ENCODE results near the gene KRTAP3-2. TPM values are rescaled to one million over a fixed set of nuclear protein-coding genes. Genes with fewer than 3 reads are reported as not detected.

The KRTAP3-2 gene
- total RNA-seq, 1 experiment from 2014 or later: not detected

DNA sequence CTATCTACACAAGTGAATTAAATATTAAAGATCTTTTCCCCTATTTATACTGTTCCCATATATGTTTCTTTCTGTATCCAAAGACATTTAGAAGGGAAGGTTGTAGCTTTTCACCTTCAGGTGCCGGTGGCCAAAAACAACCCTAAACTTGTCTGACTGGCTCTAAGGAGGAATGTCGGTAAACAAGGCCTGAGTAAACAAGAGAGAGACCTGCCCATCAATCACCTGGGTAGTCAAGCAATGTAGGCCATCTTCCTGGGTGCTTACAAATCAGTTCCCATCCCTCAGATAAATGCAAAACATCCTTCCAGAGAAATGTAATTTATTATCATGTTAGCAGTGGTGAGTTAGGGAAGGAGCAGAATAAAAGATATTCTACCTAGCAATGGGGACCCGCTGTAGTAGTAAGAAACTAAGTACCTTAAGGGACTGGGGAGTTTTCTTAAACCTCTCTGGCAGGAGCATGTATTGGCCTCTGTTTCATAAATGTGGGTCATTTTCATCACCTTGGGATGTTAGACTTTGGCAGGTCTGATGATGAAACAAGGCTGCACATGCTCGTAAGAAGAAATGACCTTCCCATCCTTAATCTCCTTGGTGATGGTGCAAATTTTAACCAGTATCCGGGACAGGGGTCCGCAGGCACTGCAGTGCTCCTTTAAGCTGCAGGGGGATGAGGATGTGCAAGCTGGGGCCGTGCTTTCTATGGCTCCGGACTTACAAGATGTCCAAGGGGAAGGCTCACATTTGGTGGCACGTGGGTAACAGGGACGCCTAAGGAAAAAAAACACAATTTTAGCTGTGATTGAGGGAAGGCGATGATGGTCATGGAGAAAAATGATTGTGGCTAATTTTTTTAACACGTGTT is 41.4 kb downstream of the KRTAP3-2 start:
- ChIA-PET RAD21 (ENCODE audit: low non-redundant PET in 1 of 2, low total read pairs in 2 of 2, uncharacterized antibody in 2 of 2, unreplicated experiment in 2 of 2) (no interaction called here), CTCF (interaction anchor here (1.6 kb wide), 1 partner anchor 46 kb away, joined by 4 read pairs; no protein-coding TSS in a partner anchor), POLR2A (interaction anchor here (0.9 to 1.1 kb wide), 2 partner anchors 43 to 590 kb away, joined by 3 read pairs; no protein-coding TSS in a partner anchor)
- Histone ChIP-seq H3K27me3 (ENCODE audit: insufficient read depth, low read length) (no peaks in the 10 kb centered on the region), H3K4me2 (ENCODE audit: low read length) (peak overlapping the region; percentile 54; the same call in 1 of the 2 replicates), H3K9me2 (ENCODE audit: insufficient read depth) (no peaks in the 10 kb centered on the region), H3K9ac (ENCODE audit: low read length) (peak overlapping the region; percentile 63), H3K36me3 (ENCODE audit: control insufficient read depth in 1 of 2, insufficient read depth in 2 of 2, low read length in 2 of 2) (peaks cover 0 to 29% of the 10 kb centered on the region in 2 experiments; a peak in 2 of 4 replicates), H3K4me1 (ENCODE audit: control insufficient read depth in 1 of 2, insufficient read depth in 2 of 2, low read length in 2 of 2) (peaks cover 69 to 72% of the 10 kb centered on the region in 2 experiments), H3K4me3 (replicated peaks in 1 of 2; ENCODE audit: low read depth in 1 of 2, low read length in 2 of 2) (no peak overlapping the region), H3K79me2 (ENCODE audit: insufficient read depth, low read length) (no peaks in the 10 kb centered on the region), H3K27ac (ENCODE audit: low read depth, low read length) (peak overlapping the region; percentile 99), H2AFZ (ENCODE audit: low read depth, low read length, poor library complexity, severe bottlenecking) (no peak overlapping the region), H3K9me3 (ENCODE audit: control insufficient read depth in 1 of 2, insufficient read depth in 1 of 2, low read depth in 1 of 2, low read length in 2 of 2) (peaks cover 0 to 17% of the 10 kb centered on the region in 2 experiments; a peak in 1 of 4 replicates), H4K20me1 (ENCODE audit: insufficient read depth) (no peaks in the 10 kb centered on the region)
- intact Hi-C loops (cut with micrococcal nuclease): no loop called here
- BruUV-seq (replicated peaks): no TSS peak
- TF ChIP-seq JUND (IDR thresholded peaks at IDR 0.05): no peak
- TF ChIP-seq, protein P1, sequence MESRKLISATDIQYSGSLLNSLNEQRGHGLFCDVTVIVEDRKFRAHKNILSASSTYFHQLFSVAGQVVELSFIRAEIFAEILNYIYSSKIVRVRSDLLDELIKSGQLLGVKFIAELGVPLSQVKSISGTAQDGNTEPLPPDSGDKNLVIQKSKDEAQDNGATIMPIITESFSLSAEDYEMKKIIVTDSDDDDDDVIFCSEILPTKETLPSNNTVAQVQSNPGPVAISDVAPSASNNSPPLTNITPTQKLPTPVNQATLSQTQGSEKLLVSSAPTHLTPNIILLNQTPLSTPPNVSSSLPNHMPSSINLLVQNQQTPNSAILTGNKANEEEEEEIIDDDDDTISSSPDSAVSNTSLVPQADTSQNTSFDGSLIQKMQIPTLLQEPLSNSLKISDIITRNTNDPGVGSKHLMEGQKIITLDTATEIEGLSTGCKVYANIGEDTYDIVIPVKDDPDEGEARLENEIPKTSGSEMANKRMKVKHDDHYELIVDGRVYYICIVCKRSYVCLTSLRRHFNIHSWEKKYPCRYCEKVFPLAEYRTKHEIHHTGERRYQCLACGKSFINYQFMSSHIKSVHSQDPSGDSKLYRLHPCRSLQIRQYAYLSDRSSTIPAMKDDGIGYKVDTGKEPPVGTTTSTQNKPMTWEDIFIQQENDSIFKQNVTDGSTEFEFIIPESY (IDR thresholded peaks at IDR 0.05; ENCODE audit: extremely low read depth, insufficient replicate concordance, low read length): no peak
- no peak for TF ChIP-seq ELF1 (IDR thresholded peaks at IDR 0.05; ENCODE audit: borderline replicate concordance, low read depth)
- TF ChIP-seq, protein P2, sequence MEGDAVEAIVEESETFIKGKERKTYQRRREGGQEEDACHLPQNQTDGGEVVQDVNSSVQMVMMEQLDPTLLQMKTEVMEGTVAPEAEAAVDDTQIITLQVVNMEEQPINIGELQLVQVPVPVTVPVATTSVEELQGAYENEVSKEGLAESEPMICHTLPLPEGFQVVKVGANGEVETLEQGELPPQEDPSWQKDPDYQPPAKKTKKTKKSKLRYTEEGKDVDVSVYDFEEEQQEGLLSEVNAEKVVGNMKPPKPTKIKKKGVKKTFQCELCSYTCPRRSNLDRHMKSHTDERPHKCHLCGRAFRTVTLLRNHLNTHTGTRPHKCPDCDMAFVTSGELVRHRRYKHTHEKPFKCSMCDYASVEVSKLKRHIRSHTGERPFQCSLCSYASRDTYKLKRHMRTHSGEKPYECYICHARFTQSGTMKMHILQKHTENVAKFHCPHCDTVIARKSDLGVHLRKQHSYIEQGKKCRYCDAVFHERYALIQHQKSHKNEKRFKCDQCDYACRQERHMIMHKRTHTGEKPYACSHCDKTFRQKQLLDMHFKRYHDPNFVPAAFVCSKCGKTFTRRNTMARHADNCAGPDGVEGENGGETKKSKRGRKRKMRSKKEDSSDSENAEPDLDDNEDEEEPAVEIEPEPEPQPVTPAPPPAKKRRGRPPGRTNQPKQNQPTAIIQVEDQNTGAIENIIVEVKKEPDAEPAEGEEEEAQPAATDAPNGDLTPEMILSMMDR (IDR thresholded peaks at IDR 0.05 in 2 of 3, conservative IDR thresholded peaks at IDR 0.05 in 1 of 3; ENCODE audit: borderline replicate concordance in 1 of 3, insufficient read depth in 1 of 3, low read depth in 2 of 3, low read length in 2 of 3): no peak
- TF ChIP-seq, protein P3, sequence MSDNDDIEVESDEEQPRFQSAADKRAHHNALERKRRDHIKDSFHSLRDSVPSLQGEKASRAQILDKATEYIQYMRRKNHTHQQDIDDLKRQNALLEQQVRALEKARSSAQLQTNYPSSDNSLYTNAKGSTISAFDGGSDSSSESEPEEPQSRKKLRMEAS (IDR thresholded peaks at IDR 0.05): no peak
- no peak for TF ChIP-seq TCF7L2 (IDR thresholded peaks at IDR 0.05; ENCODE audit: borderline replicate concordance, extremely low read depth, insufficient read depth, insufficient read length)
- TF ChIP-seq SP1 (IDR thresholded peaks at IDR 0.05; ENCODE audit: low read depth): peak; percentile 72
- peak; percentile 29; the same call in 1 of the 2 replicates for TF ChIP-seq CEBPB (IDR thresholded peaks at IDR 0.05; ENCODE audit: low read depth)
- TF ChIP-seq RAD21 (IDR thresholded peaks at IDR 0.05; ENCODE audit: low read depth): no peak
- no peak for TF ChIP-seq CBX3 (IDR thresholded peaks at IDR 0.05; ENCODE audit: low read depth)
- no peak for ATAC-seq
- no peak for DNase-seq (ENCODE audit: low read depth, low spot score)

Data from HCT116 (cell line).